A673 (cell line): ENCODE measurements around the gene PRPF40B. TPM values are rescaled to one million over a fixed set of nuclear protein-coding genes. Genes with fewer than 3 reads are reported as not detected.

Experiments
- BruUV-seq: library from RNA; stranded (reverse); fragments of 400-500 nt; replicated peaks from 2 replicates; lab custom pipeline; 2021; lab: Mats Ljungman, UMichigan
- CTCF ChIA-PET: fragments of 300-600 bp; sonication (Branson Sonifier 250); formaldehyde crosslinking; loops from one replicate; lab custom pipeline; 2022; ENCODE audit warnings: antibody characterized with exemption; lab: Charles Lee
- POLR2A ChIA-PET: fragments of 300-600 bp; sonication (Branson Sonifier 250); formaldehyde crosslinking; loops from one replicate; lab custom pipeline; 2022; ENCODE audit warnings: antibody characterized with exemption; ENCODE audit not compliant: low non-redundant PET; lab: Charles Lee
- DNase-seq: peaks from one replicate; pipeline ENCODE4 v3.0.0-alpha.2; 2015; ENCODE audit warnings: low spot score
- H3K27ac ChIP-seq: fragments of 200-600 bp; sonication (generic); 2 replicates; pipeline ENCODE4 v1.5.1; 2016; ENCODE audit warnings: mixed run types, low read depth, mild to moderate bottlenecking, mixed read lengths, antibody characterized with exemption, low read length; ENCODE audit not compliant: poor library complexity, severe bottlenecking
- H3K27me3 ChIP-seq: fragments of 200-600 bp; sonication (generic); replicated peaks from 2 replicates; pipeline ENCODE4 v1.6.1; 2017; ENCODE audit warnings: mixed run types, low read depth, mild to moderate bottlenecking, mixed read lengths, antibody characterized with exemption, low read length; ENCODE audit not compliant: insufficient read depth, poor library complexity
- H3K36me3 ChIP-seq: fragments of 200-600 bp; sonication (generic); 2 replicates; pipeline ENCODE4 v1.6.1; 2016; ENCODE audit warnings: mixed run types, mild to moderate bottlenecking, mixed read lengths, antibody characterized with exemption, low read length; ENCODE audit not compliant: insufficient read depth, poor library complexity, severe bottlenecking
- H3K4me1 ChIP-seq: fragments of 200-600 bp; sonication (generic); 2 replicates; pipeline ENCODE4 v1.6.1; 2017; ENCODE audit warnings: mixed run types, mild to moderate bottlenecking, mixed read lengths, antibody characterized with exemption, low read length; ENCODE audit not compliant: insufficient read depth, poor library complexity, severe bottlenecking
- H3K4me3 ChIP-seq: fragments of 200-600 bp; sonication (generic); 2 replicates; pipeline ENCODE4 v1.5.1; 2016; ENCODE audit warnings: low read depth, mixed run types, mild to moderate bottlenecking, mixed read lengths, low read length; ENCODE audit not compliant: poor library complexity, severe bottlenecking
- H3K9me3 ChIP-seq: fragments of 200-600 bp; sonication (generic); 2 replicates; pipeline ENCODE4 v1.6.1; 2016; ENCODE audit warnings: mixed run types, low read depth, mild to moderate bottlenecking, mixed read lengths, antibody characterized with exemption, low read length; ENCODE audit not compliant: poor library complexity, severe bottlenecking
- EZH2 ChIP-seq: fragments of 200-600 bp; sonication (generic); IDR thresholded peaks from 2 replicates; pipeline ENCODE4 v1.6.1; 2017; ENCODE audit warnings: borderline replicate concordance, low read depth, mild to moderate bottlenecking, mixed read lengths, antibody characterized with exemption, low read length; ENCODE audit not compliant: poor library complexity, severe bottlenecking
- intact Hi-C: fragments of 100-400 bp; cut with micrococcal nuclease; formaldehyde crosslinking; loops from one replicate; pipeline ENCODE4 v1.10.0; 2022; ENCODE audit not compliant: unreplicated experiment
- total RNA-seq: library from RNA; stranded (reverse); gene quantifications from 2 replicates; pipeline ENCODE4 v1.2.3, GENCODE V29; 2021
- TF ChIP-seq, protein P1 (sequence below): fragments of 300-800, 200-600 bp; sonication (generic); conservative IDR thresholded peaks from 2 replicates; pipeline ENCODE4 v1.5.1; 2017; ENCODE audit warnings: low read depth, mild to moderate bottlenecking, antibody characterized with exemption, low read length, moderate library complexity, mixed read lengths

PRPF40B gene
- total RNA-seq, 1 experiment from 2014 or later: 14.0 TPM

DNA sequence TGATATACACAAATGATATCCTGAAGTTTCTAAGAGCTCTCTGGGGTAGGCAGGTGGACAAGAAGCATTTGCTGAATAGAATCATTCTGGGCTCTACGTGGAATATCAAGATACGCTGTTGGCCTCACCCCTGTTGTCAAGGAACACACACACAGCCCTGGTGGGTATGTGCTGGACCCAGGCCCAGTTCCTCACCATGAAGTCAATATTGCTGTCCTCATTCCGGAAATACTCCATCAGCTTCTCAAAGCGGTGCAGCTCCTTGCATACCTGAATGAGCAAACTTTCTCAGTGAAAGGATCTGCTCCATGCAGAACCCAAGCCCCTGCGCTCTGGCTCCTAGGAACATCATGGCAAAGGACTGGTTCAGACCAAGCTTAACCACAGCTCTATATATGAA is 31.4 kb downstream of the PRPF40B start:
- TF ChIP-seq, protein P1, sequence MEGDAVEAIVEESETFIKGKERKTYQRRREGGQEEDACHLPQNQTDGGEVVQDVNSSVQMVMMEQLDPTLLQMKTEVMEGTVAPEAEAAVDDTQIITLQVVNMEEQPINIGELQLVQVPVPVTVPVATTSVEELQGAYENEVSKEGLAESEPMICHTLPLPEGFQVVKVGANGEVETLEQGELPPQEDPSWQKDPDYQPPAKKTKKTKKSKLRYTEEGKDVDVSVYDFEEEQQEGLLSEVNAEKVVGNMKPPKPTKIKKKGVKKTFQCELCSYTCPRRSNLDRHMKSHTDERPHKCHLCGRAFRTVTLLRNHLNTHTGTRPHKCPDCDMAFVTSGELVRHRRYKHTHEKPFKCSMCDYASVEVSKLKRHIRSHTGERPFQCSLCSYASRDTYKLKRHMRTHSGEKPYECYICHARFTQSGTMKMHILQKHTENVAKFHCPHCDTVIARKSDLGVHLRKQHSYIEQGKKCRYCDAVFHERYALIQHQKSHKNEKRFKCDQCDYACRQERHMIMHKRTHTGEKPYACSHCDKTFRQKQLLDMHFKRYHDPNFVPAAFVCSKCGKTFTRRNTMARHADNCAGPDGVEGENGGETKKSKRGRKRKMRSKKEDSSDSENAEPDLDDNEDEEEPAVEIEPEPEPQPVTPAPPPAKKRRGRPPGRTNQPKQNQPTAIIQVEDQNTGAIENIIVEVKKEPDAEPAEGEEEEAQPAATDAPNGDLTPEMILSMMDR: no peak
- no peak for TF ChIP-seq EZH2
- ChIA-PET CTCF (no interaction called here), POLR2A (no interaction called here)
- Histone ChIP-seq H3K4me1 (no peaks in the 10 kb centered on the region), H3K9me3 (no peaks in the 10 kb centered on the region), H3K27me3 (no peaks in the 10 kb centered on the region), H3K27ac (no peak overlapping the region), H3K36me3 (peaks cover 4% of the 10 kb centered on the region), H3K4me3 (no peak overlapping the region)
- intact Hi-C loops: no loop called here
- BruUV-seq: no TSS peak
- DNase-seq: no peak

DNA sequence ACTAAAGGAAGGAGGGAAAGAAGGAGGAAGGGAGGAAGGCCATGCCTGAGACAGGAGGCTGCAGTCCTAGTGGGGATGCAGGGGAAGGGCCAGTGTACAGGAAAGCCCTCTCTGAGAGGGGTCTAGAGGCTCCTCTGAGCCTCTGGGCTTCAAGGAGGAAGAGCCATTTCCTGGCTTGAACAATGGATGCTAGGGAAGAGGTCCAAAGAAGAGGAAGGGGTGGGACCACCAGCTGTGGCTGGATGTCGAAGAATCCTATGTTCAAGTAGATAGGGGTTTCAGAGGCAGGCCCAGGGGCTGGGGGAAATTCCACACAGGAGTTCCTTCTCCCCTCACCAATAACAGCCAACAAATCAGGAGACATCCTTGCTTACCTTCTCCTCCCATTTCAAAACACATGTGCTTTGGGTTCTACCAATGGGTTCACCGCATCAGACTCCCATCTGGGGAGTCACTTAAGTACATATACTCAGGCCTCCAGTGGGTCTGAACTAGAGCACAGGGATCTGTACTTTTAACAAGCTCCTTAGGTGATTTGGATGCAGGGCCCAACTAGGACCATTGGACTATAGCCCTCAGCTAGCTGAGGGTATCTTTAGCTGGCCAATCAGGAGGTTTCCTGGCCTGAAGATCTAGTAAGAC is 32.4 kb downstream of the PRPF40B start:
- POLR2A ChIA-PET: interaction anchor here (0.6 kb wide), 1 partner anchor 412 kb away, joined by 3 read pairs; no protein-coding TSS in a partner anchor
- Histone ChIP-seq H3K36me3 (peaks cover 4% of the 10 kb centered on the region), H3K27ac (no peak overlapping the region), H3K9me3 (no peaks in the 10 kb centered on the region), H3K4me3 (no peak overlapping the region), H3K27me3 (no peaks in the 10 kb centered on the region), H3K4me1 (no peaks in the 10 kb centered on the region)
- CTCF ChIA-PET: no interaction called here
- TF ChIP-seq EZH2: no peak
- TF ChIP-seq, protein P1: no peak
- no TSS peak for BruUV-seq
- no peak for DNase-seq
- intact Hi-C loops: no loop called here

DNA sequence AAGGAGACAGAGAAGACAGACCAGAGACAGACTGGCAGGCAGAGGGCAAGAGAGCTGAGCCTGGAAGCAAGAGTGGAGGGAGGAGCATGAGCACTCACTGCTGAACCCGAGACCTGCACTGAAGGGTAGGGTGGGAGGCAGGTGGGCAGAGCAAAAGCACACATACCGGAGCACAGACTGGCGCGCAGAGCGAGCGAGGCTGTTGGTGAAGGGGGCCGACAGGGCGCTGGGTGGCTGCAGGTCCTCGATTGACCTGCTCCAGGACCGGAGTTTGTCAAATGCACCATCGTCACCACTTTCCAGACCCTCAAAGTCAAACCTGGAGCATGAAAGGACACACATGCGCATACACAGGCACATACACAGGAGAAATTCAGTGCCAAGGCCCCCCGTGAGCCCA is 34.9 kb downstream of the PRPF40B start:
- H3K9me3 ChIP-seq: no peaks in the 10 kb centered on the region
- DNase-seq: no peak
- ChIA-PET CTCF (no interaction called here), POLR2A (no interaction called here)
- no peaks in the 10 kb centered on the region for H3K27me3 ChIP-seq
- intact Hi-C loops: no loop called here
- peaks cover 4% of the 10 kb centered on the region for H3K36me3 ChIP-seq
- BruUV-seq: no TSS peak
- no peak overlapping the region for H3K4me3 ChIP-seq
- no peak overlapping the region for H3K27ac ChIP-seq
- no peak for TF ChIP-seq EZH2
- TF ChIP-seq, protein P1: no peak
- peaks cover 13% of the 10 kb centered on the region for H3K4me1 ChIP-seq
